ENCODE data around the gene FADD.
"Not testable (repeated sequence)": the region's sequence is repeated elsewhere in the genome, so short reads cannot be mapped to it uniquely, and the experiment has no call there.

The FADD gene

DNA sequence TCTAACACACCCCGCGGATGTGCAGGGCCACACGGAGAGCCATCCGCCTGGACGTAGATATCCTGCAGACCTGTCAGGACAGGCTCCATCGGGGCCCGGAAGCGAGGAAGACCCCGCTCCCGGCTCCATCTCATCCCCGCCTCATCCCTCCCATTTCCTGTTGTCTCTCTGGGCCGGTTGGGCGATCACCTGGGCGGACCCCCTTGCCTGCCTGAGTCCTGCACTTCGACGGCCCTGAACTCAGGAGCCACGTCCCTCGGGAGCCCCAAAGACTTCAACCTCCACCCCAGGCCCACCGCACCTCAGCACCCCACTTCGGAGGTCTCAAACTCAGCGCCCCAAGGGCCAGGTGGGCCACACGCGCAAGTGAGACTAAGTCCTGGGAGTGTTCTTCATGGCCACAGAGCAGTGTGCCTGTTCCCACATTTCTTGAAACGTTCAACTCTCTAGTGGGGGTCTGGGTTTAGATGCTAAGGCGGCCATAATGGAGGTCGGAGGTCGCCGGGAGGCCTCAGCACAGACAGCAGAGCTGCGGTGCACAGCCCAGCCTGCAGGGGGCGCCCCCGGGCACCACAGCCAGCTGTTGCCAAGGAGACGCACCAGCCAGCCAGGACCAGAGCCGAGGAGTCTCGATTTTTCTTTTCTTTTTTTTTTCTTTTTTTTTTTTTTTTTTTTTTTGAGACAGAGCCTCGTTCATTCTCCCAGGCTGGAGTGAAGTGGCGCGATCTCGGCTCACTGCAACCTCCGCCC lies 26.0 kb upstream of the FADD start:
- peak; percentile 28 for DNase-seq (ENCODE audit: low read depth, low spot score)
- no peak overlapping the region for H3K4me3 ChIP-seq (ENCODE audit: low read length)

DNA sequence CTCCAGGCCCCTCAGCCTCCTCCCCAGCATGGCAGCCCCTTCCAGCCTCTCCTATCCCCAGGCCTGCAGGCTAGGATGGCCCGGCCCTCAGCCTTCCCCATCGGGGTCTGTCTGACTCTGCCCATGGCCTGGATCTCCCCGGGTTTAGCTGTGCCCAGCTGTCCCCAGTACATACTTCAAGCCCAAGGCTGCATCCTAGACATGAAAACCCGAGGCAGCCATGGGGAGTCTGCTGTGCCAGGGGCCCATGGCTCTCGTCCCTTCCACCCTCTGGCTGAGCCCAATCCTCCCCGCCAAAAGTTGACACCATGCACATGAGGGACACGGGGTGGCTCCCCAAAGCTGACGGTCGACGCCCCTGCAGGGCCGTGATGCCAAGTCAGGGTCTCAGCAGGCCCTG lies 22.2 kb upstream of the FADD start:
- DNase-seq (ENCODE audit: low read depth, low spot score): no peak
- no peak overlapping the region for H3K4me3 ChIP-seq (ENCODE audit: low read length)

DNA sequence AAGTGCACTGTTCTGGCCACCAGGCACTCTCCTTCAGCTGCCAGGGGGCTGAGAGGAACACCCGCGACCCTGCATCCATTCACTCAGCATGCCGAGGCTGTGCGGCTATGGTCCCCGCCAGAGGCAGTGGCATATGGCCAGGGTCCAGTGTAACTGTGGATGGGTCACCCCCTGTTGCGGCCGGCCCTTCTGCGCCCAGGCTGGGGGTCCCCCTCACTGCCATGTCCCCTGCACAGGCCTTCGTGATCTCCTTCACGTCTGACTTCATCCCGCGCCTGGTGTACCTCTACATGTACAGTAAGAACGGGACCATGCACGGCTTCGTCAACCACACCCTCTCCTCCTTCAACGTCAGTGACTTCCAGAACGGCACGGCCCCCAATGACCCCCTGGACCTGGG lies 20.8 kb upstream of the FADD start:
- H3K4me3 ChIP-seq (ENCODE audit: low read length): no peak overlapping the region
- no peak for DNase-seq (ENCODE audit: low read depth, low spot score)

DNA sequence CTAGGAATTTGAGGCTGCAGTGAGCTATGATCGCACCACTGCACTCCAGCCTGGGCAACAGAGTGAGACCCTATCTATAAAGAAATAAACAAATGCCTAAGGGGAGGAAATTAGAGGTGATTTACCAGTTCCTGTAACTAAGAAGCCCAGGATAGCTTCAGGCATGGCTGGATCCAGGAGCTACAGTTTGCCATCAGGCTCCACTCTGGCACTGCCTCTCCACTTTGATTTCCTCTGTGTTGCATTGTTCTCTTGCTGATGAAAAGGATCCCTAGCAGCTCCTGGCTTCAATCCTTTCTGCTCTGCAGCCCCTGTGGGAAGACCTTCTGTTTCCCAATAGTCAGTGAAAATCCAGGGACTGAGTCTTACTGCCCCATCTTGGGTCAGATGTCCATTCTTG lies 20.1 kb upstream of the FADD start:
- no peak overlapping the region for H3K4me3 ChIP-seq (ENCODE audit: low read length)
- DNase-seq (ENCODE audit: low read depth, low spot score): no peak

DNA sequence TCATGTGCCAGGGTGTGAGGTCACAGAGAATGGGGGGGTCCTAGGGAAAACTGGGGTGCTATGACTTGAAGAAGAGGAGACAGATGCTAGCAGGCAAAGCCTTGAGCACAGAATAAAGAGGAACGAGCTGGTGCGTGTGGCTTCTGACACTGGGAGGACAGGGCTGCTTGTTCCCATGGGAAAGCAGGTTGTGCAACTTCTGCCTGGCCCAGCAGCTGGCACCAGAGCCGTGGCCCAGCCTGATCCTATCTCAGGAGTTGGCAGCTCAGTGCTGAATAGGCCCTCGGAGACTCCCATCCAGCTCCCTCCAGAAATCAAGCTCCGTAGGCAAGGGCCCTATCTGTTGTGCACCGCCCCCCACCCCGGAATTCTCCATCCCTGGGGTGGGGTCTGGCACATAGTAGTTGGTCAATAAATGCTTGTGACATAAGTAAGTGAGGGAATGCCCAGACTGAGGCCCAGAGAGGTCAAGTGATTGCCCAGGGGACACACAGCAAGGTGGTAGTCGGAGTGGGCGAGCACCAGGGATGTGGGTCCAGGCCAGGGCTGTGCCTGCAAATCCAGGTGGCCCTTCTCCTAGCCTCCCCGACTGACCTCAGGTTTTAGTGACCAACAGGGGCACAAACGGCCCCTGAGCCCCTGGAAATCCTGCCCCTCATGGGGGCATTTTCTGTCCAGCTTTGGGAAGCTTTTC lies 19.5 kb upstream of the FADD start:
- no peak for DNase-seq (ENCODE audit: low read depth, low spot score)
- no peak overlapping the region for H3K4me3 ChIP-seq (ENCODE audit: low read length)

DNA sequence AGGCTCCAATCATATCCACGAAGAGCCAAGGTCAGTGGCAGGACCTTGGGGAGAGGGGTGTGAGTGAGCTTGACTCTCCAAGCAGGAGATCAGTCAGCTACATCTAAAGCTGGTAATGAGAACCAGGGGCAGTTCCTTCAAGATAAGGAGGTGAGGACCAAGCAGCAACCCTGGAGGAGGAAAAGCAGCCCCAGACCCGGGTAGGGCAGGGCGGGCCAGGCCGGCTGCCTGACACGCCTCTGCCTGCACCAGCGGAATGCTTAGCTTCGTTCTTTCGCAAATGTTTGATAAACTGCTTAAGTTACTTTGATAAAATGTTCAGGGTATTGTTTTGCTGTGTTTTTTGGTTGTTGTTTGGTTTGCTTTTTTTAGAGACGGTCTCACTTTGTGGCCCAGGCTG lies 18.7 kb upstream of the FADD start:
- no peak overlapping the region for H3K4me3 ChIP-seq (ENCODE audit: low read length)
- DNase-seq (ENCODE audit: low read depth, low spot score): no peak

DNA sequence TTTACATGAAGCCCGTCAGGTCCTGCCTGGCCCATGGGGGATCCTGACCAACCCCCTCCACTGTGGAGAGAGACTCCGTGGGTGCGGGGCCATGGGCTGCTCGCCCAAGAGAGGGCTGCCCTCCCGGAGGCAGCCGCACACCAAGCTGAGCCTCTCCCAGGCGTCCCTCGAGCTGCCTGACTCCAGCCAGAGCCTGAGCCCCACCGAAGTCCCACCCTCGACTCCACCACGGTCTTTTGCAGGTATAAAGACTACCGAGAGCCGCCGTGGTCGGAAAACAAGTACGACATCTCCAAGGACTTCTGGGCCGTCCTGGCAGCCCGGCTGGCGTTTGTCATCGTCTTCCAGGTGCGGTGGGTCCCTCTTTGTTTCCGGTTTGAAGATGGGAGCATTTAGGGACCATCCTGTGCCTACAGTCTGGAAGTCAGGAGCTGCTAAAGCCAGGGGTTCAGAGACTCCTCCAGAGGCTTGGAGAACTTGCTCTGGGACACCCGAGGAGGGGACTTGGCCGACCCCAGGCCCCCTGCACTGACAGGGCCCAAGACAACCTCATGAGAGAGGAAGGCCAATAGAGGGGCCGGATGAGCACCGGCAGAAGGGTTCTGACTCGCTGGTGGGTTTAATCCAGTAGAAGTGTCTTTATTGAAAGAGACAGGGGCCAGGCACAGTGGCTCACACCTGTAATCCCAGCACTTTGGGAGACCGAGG lies 17.6 kb upstream of the FADD start:
- DNase-seq (ENCODE audit: low read depth, low spot score): no peak
- no peak overlapping the region for H3K4me3 ChIP-seq (ENCODE audit: low read length)

DNA sequence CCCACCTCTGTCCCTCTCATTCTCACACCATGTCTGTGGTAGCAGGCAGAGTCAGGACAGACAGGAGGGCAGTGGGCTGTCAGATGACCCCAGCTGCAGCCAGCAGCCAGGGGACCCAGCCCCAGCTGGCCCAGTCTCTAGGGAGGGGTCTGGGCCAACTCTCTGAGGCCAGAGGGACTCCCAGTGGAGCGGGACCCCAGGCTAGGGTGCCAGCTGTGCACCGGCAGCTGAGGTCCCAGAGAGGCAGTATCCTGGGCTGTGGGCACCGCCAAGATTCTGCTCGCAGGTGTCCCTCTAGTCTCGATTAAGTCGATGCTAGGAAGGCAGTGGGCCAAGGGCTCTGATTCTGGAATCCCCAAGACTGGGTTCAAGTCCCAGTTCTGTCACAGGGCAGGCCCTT lies 16.7 kb upstream of the FADD start:
- no peak for DNase-seq (ENCODE audit: low read depth, low spot score)
- no peak overlapping the region for H3K4me3 ChIP-seq (ENCODE audit: low read length)

DNA sequence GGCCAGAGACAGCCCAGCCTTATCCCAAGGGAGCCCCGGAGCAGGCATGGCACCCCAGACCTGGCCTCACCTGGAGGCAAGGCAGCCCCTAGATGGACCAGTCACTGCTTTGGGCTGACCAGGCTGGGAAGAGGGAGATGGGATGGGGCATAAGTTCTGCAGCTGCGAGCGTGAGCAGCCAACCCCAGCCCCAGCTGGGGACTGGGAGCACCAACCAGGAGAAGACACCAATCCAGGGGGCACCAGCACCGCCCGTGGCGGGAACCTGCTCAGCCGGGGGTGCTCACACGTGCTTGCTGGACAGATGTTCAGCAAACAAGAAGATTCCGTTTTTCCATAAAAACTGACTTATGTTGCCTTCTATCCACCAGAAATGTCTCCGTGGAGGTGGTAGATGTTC lies 16.2 kb upstream of the FADD start:
- DNase-seq (ENCODE audit: low read depth, low spot score): no peak
- H3K4me3 ChIP-seq (ENCODE audit: low read length): no peak overlapping the region

DNA sequence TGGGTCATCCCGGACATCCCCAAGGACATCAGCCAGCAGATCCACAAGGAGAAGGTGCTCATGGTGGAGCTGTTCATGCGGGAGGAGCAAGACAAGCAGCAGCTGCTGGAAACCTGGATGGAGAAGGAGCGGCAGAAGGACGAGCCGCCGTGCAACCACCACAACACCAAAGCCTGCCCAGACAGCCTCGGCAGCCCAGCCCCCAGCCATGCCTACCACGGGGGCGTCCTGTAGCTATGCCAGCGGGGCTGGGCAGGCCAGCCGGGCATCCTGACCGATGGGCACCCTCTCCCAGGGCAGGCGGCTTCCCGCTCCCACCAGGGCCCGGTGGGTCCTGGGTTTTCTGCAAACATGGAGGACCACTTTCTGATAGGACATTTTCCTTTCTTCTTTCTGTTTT lies 15.3 kb upstream of the FADD start:
- DNase-seq (ENCODE audit: low read depth, low spot score): no peak
- H3K4me3 ChIP-seq (ENCODE audit: low read length): no peak overlapping the region

DNA sequence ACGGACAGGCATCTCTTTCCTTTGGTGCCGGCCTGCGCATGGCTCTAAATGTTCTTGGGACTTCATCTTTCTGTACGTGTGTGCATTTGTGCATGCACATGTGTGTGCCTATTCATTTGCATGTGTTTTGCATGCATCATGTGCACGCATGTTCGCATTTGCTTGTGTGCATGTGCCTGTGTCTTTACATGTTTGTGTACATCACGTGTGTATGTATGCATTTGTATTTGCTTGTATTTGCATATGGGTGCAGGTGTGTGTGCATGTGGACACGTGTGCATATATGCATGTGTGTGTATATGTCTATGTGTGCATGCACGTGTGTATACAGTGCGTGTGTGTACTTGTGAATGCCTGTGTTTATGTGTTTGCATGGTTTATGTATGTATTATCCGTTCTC lies 13.5 kb upstream of the FADD start:
- DNase-seq (ENCODE audit: low read depth, low spot score): no peak
- H3K4me3 ChIP-seq (ENCODE audit: low read length): no peak overlapping the region

DNA sequence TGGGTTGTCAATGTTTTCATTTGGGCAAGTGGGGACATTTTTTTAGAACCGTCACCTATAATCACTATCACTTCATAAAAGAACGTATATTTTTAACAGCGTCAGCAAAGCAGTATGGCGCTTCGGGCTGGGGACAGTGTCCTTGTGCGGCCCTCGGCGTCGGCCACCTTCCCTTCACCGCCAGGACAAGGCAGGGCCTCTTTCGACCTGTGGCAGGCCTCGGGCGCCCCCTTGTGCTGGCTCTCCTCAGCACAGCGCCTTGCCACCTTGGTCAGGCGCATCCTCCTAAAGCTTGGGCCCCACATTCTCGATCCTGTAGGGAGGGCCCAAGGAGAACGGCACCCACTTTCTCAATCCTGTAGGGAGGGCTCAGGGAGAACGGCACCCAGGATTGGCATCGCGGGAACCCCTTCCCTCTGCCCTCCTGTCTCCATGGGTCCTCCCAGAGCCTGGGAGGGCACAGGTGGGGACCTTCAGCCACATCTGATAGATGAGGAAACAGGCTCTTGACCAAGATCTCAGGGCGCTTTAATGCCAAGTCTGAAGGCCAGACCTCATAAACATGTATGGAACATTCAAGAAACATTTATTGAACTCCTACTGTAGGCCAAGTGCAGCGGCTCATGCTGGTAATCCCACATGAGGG lies 11.5 kb upstream of the FADD start:
- no peak for DNase-seq (ENCODE audit: low read depth, low spot score)

DNA sequence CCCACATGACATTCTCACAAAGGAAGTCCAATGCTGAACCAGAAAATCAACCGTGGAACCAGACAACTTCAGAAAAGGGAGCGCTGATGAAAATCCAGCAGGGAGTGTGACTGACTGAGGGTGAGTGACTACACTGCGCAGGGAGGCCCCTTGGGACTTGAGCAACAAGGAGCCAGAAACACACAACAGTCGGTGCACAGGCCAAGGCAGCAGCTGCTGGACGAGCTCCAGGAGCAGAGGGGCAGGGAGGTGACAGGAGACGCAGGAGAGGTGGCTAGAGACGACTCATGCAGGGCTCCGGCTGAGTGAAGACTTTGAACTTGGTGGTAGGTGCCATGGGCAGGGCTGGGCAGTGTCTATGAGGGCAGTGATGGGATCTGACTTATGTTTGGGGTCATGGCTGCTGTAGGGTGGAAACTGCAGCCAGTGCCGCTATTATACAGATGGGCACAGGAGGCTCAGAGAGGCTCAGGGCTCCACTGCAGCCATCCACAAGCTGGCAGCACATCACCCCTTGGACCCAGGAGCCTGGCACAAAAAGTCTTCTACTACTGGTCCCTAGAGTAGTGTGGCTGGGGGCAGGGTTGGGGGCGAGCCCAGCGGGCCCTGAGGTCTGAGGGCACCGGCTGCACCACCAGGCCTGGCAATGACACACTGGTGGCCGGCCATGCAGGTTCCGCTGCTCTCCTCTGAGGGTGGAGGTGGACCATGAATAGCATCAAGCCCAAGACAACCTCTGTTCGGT lies 10.3 kb upstream of the FADD start:
- H3K4me3 ChIP-seq (ENCODE audit: low read length): no peak overlapping the region
- no peak for DNase-seq (ENCODE audit: low read depth, low spot score)

More for the DNA sequence above, 11.5 kb upstream of the FADD start:
- no peak overlapping the region for H3K4me3 ChIP-seq (ENCODE audit: low read length)

DNA sequence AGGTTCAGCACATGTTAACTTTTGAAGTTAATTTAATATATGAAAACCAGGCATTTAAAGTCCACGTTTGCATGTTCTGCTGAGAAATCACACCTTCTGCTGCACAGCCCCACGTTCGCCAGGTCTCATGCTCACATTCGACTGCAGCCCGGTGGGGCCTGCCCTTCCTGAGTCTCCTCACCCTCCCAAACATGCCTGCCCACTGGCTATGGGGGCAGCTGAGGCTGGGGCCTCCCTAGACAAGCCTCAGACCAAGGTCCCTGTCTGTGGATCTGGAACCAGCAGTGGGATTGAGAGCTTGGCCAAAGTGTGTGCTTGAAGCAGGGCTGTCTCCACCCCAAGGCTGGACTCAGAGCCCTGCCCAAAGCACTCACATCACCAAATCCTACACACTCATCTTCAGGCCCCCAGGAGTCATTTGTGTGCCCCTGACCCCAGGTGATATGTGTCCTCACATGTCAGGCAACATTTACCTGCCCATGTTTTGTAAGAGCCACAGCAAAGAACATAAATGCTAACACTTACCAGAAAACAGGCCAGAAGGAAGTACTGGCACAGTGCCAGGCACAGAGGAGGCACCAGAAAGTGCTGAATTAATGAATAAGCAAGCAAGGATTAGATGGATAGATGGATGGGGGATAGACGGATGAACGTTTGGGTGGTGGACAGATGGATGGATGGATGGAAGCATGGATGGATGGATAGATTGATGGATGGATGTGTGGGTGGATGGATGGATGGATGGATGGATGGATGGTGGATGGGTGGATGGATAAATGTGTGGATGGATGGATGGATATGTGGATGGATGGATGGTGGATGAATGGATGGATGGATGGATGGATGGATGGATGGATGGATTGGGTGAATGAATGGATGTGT lies 9.4 kb upstream of the FADD start:
- no peak for DNase-seq (ENCODE audit: low read depth, low spot score)
- no peak overlapping the region for H3K4me3 ChIP-seq (ENCODE audit: low read length)

DNA sequence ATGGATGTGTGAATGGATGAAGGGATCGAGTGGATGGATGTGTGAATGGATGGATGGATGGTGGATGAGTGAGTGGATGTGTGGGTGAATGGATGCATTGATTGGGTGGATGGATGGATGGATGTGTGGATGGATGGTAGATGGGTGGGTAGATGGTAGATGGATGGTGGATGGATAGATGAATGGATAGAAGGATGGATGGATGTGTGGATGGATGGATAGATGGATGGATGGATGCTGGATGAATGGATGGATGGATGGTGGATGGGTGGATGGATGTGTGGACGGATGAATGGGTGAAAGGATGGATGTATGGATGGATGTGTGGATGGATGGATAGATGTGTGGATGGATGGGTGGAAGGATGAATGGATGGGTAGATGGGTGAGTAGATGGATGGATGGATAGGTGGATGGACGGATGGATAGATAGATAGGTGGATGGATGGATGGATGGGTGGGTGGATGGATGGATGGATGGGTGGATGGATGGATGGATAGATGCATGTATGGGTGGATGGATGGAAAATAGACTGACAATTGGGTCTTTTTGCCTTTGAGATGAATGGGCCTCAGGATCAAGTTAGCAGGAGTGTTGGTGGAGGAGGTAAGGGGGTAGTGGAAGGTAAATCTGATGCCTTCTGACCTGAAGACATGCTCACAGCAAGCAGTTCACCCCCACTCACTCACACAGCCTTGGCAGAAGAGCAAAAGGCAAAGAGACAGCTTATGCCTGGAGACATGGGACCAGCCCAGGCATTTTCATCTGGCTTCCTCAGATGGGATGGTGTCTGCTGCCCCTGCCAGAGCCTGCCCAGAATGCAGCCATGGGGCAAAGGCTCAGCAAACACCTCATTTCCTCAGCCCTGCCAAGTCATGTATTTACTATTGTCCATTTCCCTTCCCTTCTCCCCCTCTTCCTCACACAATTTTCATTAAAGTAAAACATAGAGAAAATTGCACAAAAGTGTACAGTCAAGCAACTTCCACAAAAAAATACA lies 8.0 kb upstream of the FADD start:
- no peak overlapping the region for H3K4me3 ChIP-seq (ENCODE audit: low read length)
- DNase-seq (ENCODE audit: low read depth, low spot score): no peak

DNA sequence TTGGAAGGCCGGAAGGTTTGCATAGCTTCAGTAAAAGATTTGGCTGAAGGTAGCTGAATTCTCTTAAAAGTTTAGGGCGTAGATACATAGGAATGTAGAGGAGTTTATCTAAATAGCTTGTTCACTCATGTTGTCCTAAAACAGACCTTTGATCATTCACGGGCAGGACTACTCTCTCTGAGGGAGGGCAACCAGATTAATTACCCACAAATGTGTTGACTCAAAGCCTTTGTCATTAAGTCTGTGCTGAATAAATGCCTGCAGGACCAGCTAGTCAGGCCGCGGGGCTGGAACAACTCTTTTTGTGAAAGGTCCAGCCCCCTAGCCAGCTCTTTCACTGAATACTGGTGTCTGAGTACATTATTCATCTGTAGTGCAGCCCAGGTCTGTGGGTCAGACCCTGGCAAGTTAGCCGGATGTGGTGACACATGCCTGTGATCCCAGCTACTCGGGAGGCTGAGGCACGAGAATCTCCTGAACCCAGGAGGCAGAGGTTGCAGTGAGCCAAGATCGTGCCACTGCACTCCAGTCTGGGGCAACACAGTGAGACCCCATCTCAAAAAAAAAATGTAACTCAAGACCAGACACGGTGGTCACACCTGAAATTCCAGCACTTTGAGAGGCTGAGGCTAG lies 2.8 kb upstream of the FADD start:
- no peak for DNase-seq (ENCODE audit: low read depth, low spot score)
- no peak overlapping the region for H3K4me3 ChIP-seq (ENCODE audit: low read length)

DNA sequence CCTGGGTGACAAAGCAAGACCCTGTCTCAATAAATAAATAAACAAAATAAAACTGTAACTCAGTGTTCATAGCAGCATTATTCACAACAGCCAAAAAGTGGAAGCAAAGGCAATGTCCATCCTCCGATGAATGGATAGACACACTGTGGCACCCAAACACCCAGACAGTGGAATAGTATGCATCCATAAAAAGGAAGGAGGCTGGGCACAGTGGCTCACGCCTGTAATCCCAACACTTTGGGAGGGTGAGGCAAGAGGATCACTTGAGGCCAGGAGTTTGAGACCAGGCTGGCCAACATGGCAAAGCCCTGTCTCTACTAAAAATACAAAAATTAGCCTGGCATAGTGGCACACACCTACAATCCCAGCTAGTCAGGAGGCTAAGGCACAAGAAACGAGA lies 2.0 kb upstream of the FADD start:
- DNase-seq (ENCODE audit: low read depth, low spot score); H3K4me3 ChIP-seq (ENCODE audit: low read length): not testable (repeated sequence)

Data from Jurkat, Clone E6-1 (cell line).